Astrocyte (in vitro differentiated cells and primary cell): ENCODE data around the gene PIK3C3. TPM values are rescaled to one million over a fixed set of nuclear protein-coding genes. Genes with fewer than 3 reads are reported as not detected.

Source experiments
- DNase-seq: peaks from one replicate; pipeline ENCODE4 v3.0.0-alpha.2; 2010; ENCODE audit warnings: low read depth
- FAIRE-seq: peaks from 2 replicates; lab custom pipeline; 2011; peaks lifted over from hg19 to GRCh38; lab: Jason Lieb, UNC
- H2AFZ ChIP-seq: 2 replicates; pipeline ENCODE4 v1.6.0; 2012; ENCODE audit warnings: low read depth, low read length, inconsistent platforms
- H3K27ac ChIP-seq: 2 replicates; pipeline ENCODE4 v1.5.1; 2011; ENCODE audit warnings: low read depth, low read length, inconsistent platforms
- H3K27me3 ChIP-seq: 2 replicates; pipeline ENCODE4 v1.6.0; 2011; ENCODE audit warnings: low read length, inconsistent platforms; ENCODE audit not compliant: insufficient read depth
- H3K36me3 ChIP-seq: 2 replicates; pipeline ENCODE4 v1.5.1; 2011; ENCODE audit warnings: low read length, inconsistent platforms; ENCODE audit not compliant: insufficient read depth
- H3K4me1 ChIP-seq: 2 replicates; pipeline ENCODE4 v1.5.1; 2011; ENCODE audit warnings: low read length, inconsistent platforms; ENCODE audit not compliant: insufficient read depth
- H3K4me2 ChIP-seq: 2 replicates; pipeline ENCODE4 v1.6.0; 2012; ENCODE audit warnings: low read length, inconsistent platforms
- H3K4me3 ChIP-seq: 2 replicates; pipeline ENCODE4 v1.5.1; 2011; ENCODE audit warnings: low read depth, mild to moderate bottlenecking, low read length, inconsistent platforms; ENCODE audit not compliant: insufficient read depth
- H3K79me2 ChIP-seq: 2 replicates; pipeline ENCODE4 v1.6.0; 2012; ENCODE audit warnings: mild to moderate bottlenecking, low read length, inconsistent platforms; ENCODE audit not compliant: insufficient read depth
- H3K9ac ChIP-seq: 2 replicates; pipeline ENCODE4 v1.6.0; 2012; ENCODE audit warnings: mild to moderate bottlenecking, low read length, inconsistent platforms
- H3K9me3 ChIP-seq: 2 replicates; pipeline ENCODE4 v1.5.1; 2012; ENCODE audit warnings: low read depth, mild to moderate bottlenecking, low read length, inconsistent platforms; ENCODE audit not compliant: insufficient read depth
- H4K20me1 ChIP-seq: 2 replicates; pipeline ENCODE4 v1.6.0; 2012; ENCODE audit warnings: low read length, inconsistent platforms; ENCODE audit not compliant: insufficient read depth
- H3K27ac Mint-ChIP-seq: one replicate; pipeline ENCODE4 v1.8.0; 2021; ENCODE audit warnings: mild to moderate bottlenecking, mixed read lengths; ENCODE audit not compliant: unreplicated experiment
- H3K27me3 Mint-ChIP-seq: one replicate; pipeline ENCODE4 v1.8.0; 2021; ENCODE audit warnings: low read depth, mixed read lengths; ENCODE audit not compliant: unreplicated experiment
- H3K36me3 Mint-ChIP-seq: one replicate; pipeline ENCODE4 v1.8.0; 2021; ENCODE audit warnings: low read depth, mixed read lengths; ENCODE audit not compliant: unreplicated experiment
- H3K4me1 Mint-ChIP-seq: one replicate; pipeline ENCODE4 v1.8.0; 2021; ENCODE audit warnings: low read depth, mixed read lengths; ENCODE audit not compliant: unreplicated experiment
- H3K4me3 Mint-ChIP-seq: one replicate; pipeline ENCODE4 v1.8.0; 2021; ENCODE audit warnings: mild to moderate bottlenecking, moderate library complexity, mixed read lengths; ENCODE audit not compliant: unreplicated experiment
- H3K9me3 Mint-ChIP-seq: one replicate; pipeline ENCODE4 v1.8.0; 2021; ENCODE audit warnings: mild to moderate bottlenecking, mixed read lengths; ENCODE audit not compliant: unreplicated experiment
- CTCF ChIP-seq: IDR thresholded peaks from 2 replicates; pipeline ENCODE4 v1.5.1; 2011; ENCODE audit warnings: low read depth, mild to moderate bottlenecking, inconsistent platforms, low read length, moderate library complexity; ENCODE audit not compliant: insufficient read depth
- EZH2 ChIP-seq: IDR thresholded peaks from 2 replicates; pipeline ENCODE4 v1.6.1; 2012; ENCODE audit warnings: mild to moderate bottlenecking, low read length, inconsistent platforms; ENCODE audit not compliant: insufficient read depth
- total RNA-seq: library from RNA; stranded (reverse); gene quantifications from 2 replicates; pipeline ENCODE4 v1.2.1, GENCODE V29; 2021

The PIK3C3 gene
- total RNA-seq, 1 donor from 2014 or later = 106 TPM

DNA sequence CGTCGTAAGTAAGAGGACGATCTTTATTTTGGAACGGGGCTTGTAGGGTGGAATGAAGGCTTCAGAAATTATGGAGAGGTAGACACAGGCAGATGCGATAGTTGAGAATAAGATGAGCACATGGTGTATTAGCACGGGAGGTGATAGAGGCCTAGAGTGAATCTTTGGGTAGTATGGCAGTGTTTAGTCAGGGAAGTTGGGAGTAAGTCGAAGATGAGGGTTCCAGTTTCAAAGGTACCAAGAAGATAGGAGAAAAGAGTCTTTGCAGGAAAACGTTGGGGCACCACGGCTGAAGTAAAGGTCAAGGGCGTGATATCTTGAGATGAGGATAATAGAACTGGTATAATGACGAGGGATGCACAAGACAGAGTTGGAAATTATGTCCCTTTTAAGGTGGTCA lies 654 bp downstream of the PIK3C3 start:
- Histone ChIP-seq H3K9ac (peak overlapping the region; percentile 97), H4K20me1 (peaks cover under 1% of the 10 kb centered on the region), H3K27me3 (no peaks in the 10 kb centered on the region), H3K27ac (peak overlapping the region; percentile 94), H3K9me3 (no peaks in the 10 kb centered on the region), H3K4me2 (peak overlapping the region; percentile 96), H2AFZ (peak overlapping the region; percentile 79), H3K4me3 (peak overlapping the region; percentile 93), H3K79me2 (peaks cover 56% of the 10 kb centered on the region), H3K4me1 (peaks cover 5% of the 10 kb centered on the region), H3K36me3 (peaks cover 4% of the 10 kb centered on the region)
- DNase-seq (no peak), FAIRE-seq (no peak)
- TF ChIP-seq CTCF (no peak), EZH2 (no peak)
- Mint-ChIP-seq H3K9me3 (no peaks in the 10 kb centered on the region), H3K4me1 (peaks cover 7% of the 10 kb centered on the region), H3K4me3 (peak overlapping the region; percentile 98), H3K27me3 (no peaks in the 10 kb centered on the region), H3K27ac (peak overlapping the region; percentile 94), H3K36me3 (peaks cover 5% of the 10 kb centered on the region)

GRCh38 chr18:41959045-41959444 lies 4.0 kb downstream of the PIK3C3 start:
- Histone ChIP-seq H3K27ac (no peak overlapping the region), H2AFZ (no peak overlapping the region), H3K4me2 (no peak overlapping the region), H3K27me3 (no peaks in the 10 kb centered on the region), H3K9me3 (no peaks in the 10 kb centered on the region), H4K20me1 (peaks cover 4% of the 10 kb centered on the region), H3K4me3 (no peak overlapping the region), H3K36me3 (peaks cover 20% of the 10 kb centered on the region), H3K4me1 (peaks cover 5% of the 10 kb centered on the region), H3K9ac (no peak overlapping the region), H3K79me2 (peaks cover 90% of the 10 kb centered on the region)
- no peak for TF ChIP-seq EZH2
- no peak for TF ChIP-seq CTCF
- no peak for DNase-seq
- Mint-ChIP-seq H3K9me3 (no peaks in the 10 kb centered on the region), H3K4me3 (no peak overlapping the region), H3K27ac (no peak overlapping the region), H3K4me1 (peaks cover 7% of the 10 kb centered on the region), H3K36me3 (peaks cover 5% of the 10 kb centered on the region), H3K27me3 (no peaks in the 10 kb centered on the region)
- no peak for FAIRE-seq

DNA sequence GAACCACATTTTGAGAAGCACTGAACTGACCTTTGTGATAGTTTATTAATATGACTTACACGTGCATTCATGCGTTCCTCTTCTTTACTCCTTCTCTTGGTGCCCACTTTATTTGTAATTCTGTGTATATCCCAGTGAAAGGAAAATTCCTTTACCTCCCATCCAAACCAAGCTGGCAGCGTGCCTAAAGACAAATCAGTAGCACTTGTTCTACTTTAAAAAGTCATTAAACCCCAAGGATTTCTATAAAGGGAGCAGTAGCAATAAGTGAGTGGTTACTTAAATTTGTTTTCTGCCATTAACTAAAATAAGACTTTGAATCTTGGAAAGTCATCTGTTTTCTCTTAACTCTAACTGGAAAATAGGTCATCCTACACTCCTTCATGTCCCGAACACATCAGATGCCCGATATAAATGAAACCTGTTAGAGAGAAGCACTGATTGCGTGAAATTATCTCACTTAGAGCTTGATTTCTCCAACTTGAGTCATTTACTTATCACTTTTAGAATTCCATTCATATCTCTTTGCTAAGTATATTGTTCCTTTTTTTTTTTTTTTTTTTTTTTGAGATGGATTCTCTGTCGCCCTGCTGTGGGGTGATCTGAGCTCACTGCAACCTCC lies 10.7 kb downstream of the PIK3C3 start:
- no peaks in the 10 kb centered on the region for H3K4me1 ChIP-seq
- FAIRE-seq = no peak
- H3K27me3 ChIP-seq = no peaks in the 10 kb centered on the region
- H3K27me3 Mint-ChIP-seq = no peaks in the 10 kb centered on the region
- DNase-seq = peak; percentile 53
- no peaks in the 10 kb centered on the region for H3K9me3 Mint-ChIP-seq
- no peak overlapping the region for H3K4me3 Mint-ChIP-seq
- no peak overlapping the region for H2AFZ ChIP-seq
- H3K36me3 ChIP-seq = peaks cover 37% of the 10 kb centered on the region
- H3K9ac ChIP-seq = no peak overlapping the region
- H3K79me2 ChIP-seq = peaks cover 93% of the 10 kb centered on the region
- H3K4me2 ChIP-seq = no peak overlapping the region
- no peak overlapping the region for H3K27ac Mint-ChIP-seq
- H4K20me1 ChIP-seq = peaks cover 15% of the 10 kb centered on the region
- no peak overlapping the region for H3K4me3 ChIP-seq
- H3K27ac ChIP-seq = no peak overlapping the region
- TF ChIP-seq EZH2 (no peak), CTCF (no peak)
- H3K9me3 ChIP-seq = no peaks in the 10 kb centered on the region
- peaks cover 8% of the 10 kb centered on the region for H3K36me3 Mint-ChIP-seq
- H3K4me1 Mint-ChIP-seq = peaks cover 6% of the 10 kb centered on the region
